ENCODE measurements around the gene C1orf167.

Gene C1orf167

DNA sequence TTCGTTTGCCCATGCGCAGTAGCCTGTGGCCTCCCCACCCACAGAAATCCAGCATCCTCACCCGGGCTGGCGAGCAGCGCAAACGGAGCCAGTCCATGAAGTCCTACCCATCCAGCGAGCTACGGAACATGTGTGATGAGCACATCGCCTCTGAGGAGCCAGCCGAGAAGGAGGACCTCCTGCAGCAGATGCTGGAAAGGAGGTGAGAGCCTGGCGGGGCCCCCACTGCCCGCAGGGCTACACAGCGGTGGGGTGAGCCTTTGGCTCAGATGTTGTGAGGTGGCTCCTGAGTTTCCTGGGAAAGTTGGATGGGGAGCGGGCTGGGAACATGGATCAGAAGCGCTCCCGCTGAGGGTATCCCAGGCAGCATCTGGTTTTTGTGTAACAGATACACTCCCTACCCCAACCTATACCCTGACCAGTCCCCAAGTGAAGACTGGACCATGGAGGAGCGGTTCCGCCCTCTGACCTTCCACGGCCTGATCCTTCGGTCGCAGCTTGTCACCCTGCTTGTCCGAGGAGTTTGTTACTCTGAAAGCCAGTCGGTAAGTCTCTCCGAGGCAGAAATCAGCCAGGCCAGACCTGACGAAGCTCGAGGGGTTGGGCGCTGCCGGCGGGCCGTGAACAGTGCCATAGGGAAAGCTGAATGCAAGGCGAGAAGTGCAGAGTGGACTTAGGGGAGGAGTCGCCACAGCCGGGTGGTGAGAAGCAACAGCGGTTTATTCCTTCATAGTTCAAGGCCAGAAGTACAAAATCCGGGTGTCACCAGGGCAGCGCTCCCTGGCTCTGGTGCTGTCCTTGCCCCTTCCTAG lies 75.2 kb downstream of the C1orf167 start:
- no peak overlapping the region for H3K27ac ChIP-seq
- TF ChIP-seq, protein P1, sequence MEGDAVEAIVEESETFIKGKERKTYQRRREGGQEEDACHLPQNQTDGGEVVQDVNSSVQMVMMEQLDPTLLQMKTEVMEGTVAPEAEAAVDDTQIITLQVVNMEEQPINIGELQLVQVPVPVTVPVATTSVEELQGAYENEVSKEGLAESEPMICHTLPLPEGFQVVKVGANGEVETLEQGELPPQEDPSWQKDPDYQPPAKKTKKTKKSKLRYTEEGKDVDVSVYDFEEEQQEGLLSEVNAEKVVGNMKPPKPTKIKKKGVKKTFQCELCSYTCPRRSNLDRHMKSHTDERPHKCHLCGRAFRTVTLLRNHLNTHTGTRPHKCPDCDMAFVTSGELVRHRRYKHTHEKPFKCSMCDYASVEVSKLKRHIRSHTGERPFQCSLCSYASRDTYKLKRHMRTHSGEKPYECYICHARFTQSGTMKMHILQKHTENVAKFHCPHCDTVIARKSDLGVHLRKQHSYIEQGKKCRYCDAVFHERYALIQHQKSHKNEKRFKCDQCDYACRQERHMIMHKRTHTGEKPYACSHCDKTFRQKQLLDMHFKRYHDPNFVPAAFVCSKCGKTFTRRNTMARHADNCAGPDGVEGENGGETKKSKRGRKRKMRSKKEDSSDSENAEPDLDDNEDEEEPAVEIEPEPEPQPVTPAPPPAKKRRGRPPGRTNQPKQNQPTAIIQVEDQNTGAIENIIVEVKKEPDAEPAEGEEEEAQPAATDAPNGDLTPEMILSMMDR (conservative IDR thresholded peaks at IDR 0.05) = no peak

GRCh38 chr1:11837767-11838348 lies 75.9 kb downstream of the C1orf167 start:
- TF ChIP-seq, protein P1 (conservative IDR thresholded peaks at IDR 0.05) = no peak
- H3K27ac ChIP-seq = no peak overlapping the region

DNA sequence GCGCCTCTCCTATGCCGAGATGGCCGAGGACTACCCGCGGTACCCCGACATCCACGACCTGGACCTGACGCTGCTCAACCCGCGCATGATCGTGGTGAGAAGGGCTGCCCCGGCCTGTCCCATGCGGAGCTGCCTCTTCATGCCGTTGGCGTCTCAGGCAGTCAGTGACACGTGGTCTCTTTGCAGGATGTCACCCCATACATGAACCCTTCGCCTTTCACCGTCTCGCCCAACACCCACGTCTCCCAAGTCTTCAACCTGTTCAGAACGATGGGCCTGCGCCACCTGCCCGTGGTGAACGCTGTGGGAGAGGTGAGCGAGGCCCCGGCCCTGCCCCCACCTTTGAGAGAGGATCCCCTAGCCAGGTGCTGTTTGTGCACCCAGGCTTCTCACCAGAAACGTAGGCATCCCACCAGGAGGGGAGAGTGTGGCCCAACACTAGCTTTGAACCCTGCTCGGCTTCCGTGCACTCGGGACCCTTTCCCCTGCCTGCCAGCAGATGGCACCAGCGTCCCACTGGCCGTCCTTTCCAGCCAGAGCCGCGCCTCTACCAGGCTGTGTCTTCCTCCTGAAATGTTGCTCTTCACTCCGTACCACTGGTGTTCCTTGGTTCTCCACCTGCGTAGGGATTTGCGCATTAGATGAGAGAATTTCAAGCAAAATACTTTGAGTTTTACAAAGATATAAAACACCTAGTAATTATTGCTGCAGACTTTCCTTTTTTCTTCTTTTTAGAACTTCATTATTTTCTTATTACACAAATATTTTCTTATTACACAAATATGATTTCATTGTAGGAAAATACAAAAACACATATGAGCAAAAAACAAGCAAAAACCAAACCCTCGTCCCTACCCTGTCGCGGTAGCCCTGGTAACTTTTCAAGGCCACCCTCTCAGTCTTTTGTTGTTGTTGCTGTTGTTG lies 76.6 kb downstream of the C1orf167 start:
- TF ChIP-seq, protein P1 (conservative IDR thresholded peaks at IDR 0.05) = peak; percentile 99

More for the DNA sequence above, 76.6 kb downstream of the C1orf167 start:
- no peak overlapping the region for H3K27ac ChIP-seq
